Caki2 (cell line): Measurements from ENCODE around the gene LRRC8B. TPM values are rescaled to one million over a fixed set of nuclear protein-coding genes. Genes with fewer than 3 reads are reported as not detected.
"Not testable (repeated sequence)": the region's sequence is repeated elsewhere in the genome, so short reads cannot be mapped to it uniquely, and the experiment has no call there.

Experiments used
- DNase-seq: peaks from one replicate; pipeline ENCODE4 v3.0.0-alpha.2; 2015; ENCODE audit warnings: low read depth
- in situ Hi-C: cut with HindIII; loops from 2 replicates; pipeline ENCODE4 v1.10.0; 2016; ENCODE audit warnings: low sequenced_read_pairs, low pct_unique_long_range_greater_than_20kb, mixed read lengths
- total RNA-seq: library from RNA; depleted of rRNA; stranded (reverse); fragments of >200 nt; shearing (Covaris generic); gene quantifications from 2 replicates; pipeline ENCODE4 v1.2.3, GENCODE V29; 2014; ENCODE audit warnings: low replicate concordance

LRRC8B gene
- total RNA-seq, 1 experiment from 2014 or later: 15.9 TPM

DNA sequence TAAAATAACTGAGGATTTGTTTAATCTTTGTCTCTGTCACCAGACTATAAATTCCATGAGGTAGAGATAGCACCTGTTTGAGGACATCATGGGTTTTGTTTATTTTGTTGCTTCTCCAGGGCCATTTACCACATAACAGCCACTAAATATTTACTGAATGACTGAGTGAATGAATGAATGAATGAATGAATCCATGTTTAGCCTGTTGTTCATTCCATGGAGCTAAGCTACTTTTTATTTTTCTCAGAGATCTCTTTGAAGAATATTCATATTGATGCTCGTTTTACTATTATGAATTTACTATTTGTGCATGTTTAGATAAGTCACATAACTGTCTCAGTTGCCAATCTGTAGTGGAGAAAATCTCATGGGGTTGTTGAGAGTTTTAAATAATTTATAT lies 17.7 kb downstream of the LRRC8B start:
- no peak for DNase-seq
- in situ Hi-C loops: no loop called here

- DNase-seq, in situ Hi-C loops: not testable (repeated sequence)
Observed at GRCh38 chr1:89543632-89544031, 19.0 kb downstream of the LRRC8B start.

- in situ Hi-C loops: no loop called here
- DNase-seq: no peak
Observed at GRCh38 chr1:89545264-89546038, 20.8 kb downstream of the LRRC8B start.

DNA sequence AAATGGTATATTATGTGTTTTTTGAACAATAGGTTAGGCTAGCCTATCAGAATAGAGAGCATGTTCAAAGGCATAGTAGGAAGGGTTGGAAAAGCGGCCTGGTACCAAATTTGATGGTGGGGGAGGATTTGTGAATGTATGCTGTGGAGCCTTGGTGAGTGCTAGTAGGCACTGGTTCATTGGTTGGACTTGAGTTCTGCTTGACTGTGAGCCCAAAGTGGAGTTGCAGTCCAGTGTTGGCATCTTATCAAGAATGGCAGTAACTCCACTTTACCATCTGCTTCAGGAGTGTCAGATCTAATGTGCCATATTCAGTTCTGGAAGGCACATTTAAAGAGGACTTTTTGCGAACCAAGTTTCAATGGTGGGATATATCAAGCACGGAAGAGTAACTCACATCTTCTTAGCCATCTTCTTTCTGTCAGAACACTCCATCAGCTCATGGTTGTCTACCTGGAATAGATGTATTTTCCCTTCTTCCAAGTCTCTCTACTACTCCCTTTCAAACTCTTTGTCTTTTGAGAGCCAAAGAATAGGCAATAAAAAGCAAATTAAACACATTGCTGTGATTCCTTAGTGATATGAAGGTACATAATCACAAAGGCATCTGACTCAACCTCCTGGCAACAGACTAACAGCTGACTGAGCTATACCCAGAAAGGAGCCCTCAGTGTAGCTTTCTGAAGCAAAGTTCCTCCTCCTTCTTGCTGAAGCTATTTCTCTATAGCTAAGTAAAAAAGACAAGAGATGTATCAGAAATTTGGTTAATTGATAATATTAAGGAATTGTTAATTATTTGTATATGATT lies 21.7 kb downstream of the LRRC8B start:
- in situ Hi-C loops: no loop called here
- DNase-seq: no peak

DNA sequence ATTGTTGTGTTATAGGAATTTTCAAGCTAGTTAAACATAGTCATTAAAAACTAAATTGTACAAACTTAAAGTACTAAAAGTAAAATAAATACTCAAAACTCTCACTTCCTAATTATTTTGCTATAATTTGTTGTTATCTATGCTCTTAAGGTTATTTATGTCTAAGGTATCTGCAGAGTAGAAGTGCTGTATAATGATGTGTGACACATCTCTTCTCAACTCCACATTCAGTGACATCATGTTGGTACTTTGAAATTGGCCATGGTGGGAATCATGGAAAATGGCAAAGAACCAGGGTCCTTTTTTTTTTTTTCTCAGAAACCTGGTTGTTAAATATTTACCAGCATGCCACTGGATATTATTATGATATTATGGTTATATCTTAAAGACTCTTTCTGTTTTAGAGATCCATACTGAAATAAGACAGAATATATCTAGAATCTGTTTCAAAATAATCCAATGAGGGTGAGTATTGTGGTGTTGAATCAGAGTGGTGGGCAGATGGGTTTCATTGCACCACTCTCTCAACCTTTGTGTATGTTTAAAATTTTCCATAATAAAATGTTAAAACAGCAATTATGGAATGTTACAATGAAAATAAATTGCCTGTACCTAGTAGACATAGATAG lies 22.4 kb downstream of the LRRC8B start:
- in situ Hi-C loops: no loop called here
- DNase-seq: no peak

DNA sequence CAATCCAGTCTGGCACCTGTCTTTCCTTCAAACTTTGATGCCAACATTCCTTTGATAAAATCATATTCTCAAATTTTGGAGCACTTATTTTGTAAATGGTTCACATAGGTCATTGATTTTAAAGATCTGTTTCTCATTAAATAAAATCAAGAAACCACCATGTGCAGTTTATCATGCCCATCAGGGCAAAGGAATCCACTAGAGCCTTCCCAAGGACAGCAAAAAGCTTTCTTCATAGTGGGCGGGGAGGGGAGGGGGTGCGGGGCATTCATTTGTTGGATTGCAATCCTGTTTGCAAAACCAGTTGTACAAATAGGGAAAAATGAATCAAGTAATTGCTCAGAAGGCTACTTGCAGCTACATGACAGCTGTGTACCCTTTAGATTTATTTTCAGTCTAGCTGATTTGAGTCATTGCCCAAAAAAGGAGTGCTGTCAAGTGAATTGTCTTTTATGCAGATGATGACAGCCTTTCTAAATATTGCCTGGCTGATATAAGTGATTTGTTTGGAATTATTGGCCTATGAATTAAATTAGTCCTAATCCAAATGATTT lies 23.0 kb downstream of the LRRC8B start:
- in situ Hi-C loops: no loop called here

DNA sequence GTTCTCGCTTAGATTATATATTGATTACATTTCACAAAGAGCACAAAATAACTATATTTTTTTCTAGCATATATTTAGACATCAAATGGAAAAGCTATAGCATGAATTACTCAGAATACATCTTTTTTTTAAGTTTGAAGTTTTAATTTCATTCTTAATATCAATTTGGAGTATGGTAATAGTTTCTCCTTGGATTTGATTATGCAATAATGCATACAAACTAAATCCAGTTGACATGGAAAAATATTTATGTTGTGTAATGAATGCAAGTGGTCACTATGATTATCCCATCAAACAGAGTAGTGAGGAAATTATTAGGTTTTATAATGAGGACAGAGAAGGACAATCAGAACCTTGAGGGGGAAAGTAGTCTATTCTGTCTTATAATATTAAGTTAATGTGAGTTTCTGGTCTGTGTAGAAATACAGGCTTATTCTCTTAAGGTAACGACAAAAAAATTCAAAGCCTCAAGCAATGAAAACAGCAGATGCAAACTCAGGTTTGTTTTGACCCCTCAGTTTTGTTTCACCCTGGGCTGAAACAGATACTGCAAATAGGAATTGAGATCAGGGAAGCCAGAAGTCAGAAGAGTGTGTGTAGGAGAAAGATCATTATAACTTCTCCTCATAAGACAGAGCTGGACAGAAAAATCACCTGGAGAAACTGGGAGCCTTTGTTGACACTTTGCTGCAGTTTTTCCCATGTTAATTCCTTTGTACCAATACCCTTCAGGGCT lies 23.7 kb downstream of the LRRC8B start:
- DNase-seq: no peak
- in situ Hi-C loops: no loop called here

More for the DNA sequence above, 23.0 kb downstream of the LRRC8B start:
- DNase-seq: no peak

DNA sequence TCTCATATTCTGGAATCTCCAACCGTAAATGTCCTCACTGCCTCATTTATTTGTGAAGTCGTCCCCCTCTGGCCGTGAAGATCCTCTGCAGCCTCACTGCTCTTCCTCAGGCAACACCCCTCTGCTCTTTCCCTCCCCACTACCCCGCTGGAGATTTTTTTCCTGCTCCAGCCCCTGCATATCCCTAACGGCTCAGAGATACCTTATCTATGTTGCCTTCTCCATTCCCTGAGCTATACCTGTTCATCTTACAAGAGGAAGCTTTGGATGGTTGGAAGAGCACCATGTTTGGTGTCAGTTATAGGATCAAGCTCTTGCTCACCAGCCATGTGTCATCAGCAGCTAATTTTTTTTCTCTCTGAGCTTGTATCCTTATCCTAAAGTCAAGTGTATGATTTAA lies 26.4 kb downstream of the LRRC8B start:
- in situ Hi-C loops: no loop called here
- no peak for DNase-seq

DNA sequence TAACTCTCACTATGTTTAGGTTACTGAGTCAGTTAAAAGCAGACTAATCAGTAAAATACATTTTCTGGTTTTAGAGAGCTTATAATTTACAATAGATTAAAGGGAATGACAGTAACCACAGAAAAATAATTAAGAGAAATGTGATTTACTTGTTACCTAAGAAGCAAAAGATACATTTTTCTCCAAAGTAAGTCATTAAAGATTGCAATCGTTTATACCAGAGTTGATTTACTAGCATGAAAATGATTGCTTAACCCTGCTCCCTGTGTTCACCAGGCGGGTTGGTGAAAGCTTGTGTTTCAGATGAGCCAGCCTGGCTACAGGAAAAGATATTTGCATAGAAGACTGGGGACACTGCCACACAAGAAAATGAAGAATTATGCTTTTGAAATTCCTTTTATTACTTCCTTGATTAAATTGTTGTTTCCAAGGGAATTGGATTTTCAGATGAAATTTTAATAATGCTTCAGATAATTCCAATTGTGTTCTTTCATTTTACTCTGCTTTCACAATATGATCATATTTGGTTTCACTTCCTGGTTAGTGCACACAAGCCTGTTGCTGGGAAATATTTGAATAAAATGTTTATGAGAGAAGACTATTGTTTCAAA lies 27.9 kb downstream of the LRRC8B start:
- DNase-seq: no peak
- in situ Hi-C loops: no loop called here

DNA sequence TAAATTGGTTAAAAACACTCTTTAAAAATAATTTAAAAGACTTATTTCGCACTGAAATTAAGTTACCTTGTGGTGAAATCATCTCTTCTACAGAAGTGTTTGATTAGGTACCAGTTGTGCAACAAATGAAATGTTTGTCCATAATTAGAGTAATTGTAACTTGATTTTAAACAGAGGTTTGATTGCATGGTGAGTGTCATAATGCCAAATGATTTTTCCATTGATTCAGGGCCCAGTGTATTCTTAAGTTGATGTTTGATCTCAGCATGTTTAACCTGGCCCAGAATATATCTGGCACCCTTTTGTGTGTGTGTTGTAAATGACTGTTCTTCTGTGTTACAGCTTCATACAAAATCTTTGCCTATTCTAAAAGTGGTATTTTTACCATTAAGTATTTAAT lies 28.5 kb downstream of the LRRC8B start:
- in situ Hi-C loops: no loop called here
- no peak for DNase-seq

- in situ Hi-C loops: no loop called here
- DNase-seq: no peak
Observed at GRCh38 chr1:89555550-89555949, 30.9 kb downstream of the LRRC8B start.

GRCh38 chr1:89556726-89557444 lies 32.3 kb downstream of the LRRC8B start:
- no peak for DNase-seq
- in situ Hi-C loops: no loop called here

GRCh38 chr1:89557445-89557825 lies 32.8 kb downstream of the LRRC8B start:
- in situ Hi-C loops: no loop called here
- DNase-seq: no peak

DNA sequence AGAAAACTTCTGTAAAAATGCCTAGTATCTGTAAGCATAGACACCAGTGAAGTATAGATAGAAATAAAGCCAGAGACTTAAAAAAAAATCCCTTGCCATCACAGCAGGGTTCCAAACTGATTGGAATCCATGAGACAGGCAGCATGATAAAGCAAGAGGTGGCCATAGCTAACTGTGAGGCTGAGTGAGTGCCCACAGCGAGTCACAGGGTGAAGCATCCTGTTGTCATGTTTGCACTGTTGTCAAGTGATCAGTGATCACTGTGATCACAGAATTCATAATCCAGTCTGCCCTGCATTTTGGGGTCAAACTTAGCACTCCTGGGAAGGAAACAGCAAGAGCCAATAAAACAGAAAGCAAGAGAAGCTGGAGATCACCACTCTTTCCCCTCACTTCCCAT lies 33.3 kb downstream of the LRRC8B start:
- no peak for DNase-seq

DNA sequence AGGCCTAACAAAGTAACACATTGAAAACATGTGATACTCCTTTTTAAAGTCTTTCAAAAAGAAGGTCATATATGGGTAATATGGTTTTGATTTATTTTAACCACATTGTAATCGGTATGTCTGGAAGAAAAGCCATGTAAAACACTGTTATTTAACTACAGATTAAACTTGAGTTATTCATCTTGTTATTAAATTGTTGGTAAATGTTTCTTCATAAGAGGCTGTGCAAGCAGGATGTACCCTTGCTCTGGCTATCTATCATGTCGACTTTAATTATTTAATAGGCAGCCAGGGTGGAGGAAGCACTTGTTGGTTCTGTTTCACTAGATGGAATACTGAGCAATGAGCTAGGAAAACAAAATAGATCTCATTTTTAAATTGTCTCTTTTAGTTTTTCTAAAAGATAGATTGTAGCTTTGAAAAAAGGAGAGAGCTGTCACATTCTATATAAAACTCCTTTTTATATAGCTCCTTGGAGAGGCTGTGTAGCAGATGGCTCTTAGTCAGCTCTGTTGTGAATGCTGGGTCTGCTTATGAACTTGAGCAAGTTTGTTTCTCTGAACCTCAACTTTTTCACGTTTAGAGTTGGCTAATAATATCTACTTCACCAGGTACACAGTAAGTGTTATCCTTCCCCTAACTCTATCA lies 39.5 kb downstream of the LRRC8B start:
- DNase-seq: no peak

More for the DNA sequence above, 33.3 kb downstream of the LRRC8B start:
- in situ Hi-C loops: no loop called here

GRCh38 chr1:89565521-89565920 lies 40.9 kb downstream of the LRRC8B start:
- no peak for DNase-seq
- in situ Hi-C loops: no loop called here

More for the DNA sequence above, 39.5 kb downstream of the LRRC8B start:
- in situ Hi-C loops: no loop called here

- in situ Hi-C loops: no loop called here
- DNase-seq: no peak
Observed at GRCh38 chr1:89566761-89567174, 42.1 kb downstream of the LRRC8B start.
